ENCODE data around the gene STING1.
A peak's percentile ranks its signal among the peaks of the same experiment; 100 is the strongest.
"Not testable (repeated sequence)": the region's sequence is repeated elsewhere in the genome, so short reads cannot be mapped to it uniquely, and the experiment has no call there.

Gene STING1

GRCh38 chr5:139445325-139446170 is 37.0 kb downstream of the STING1 start:
- ATAC-seq (ENCODE audit: insufficient read depth, low read depth) (no peak), DNase-seq (no peak)
- Histone ChIP-seq H4K20me1 (ENCODE audit: insufficient read depth, low read length) (no peaks in the 10 kb centered on the region), H3K9me3 (ENCODE audit: insufficient read depth, low read length, severe bottlenecking) (no peaks in the 10 kb centered on the region), H3K27me3 (ENCODE audit: insufficient read depth, low read length, poor library complexity) (no peaks in the 10 kb centered on the region), H2AFZ (ENCODE audit: low read depth, low read length) (no peak overlapping the region), H3K4me3 (ENCODE audit: low read depth in 1 of 2, low read length in 2 of 2) (no peak overlapping the region), H3K4me1 (ENCODE audit: insufficient read depth, low read length) (peaks cover 12% of the 10 kb centered on the region), H3K27ac (ENCODE audit: low read length) (no peak overlapping the region), H3K4me2 (ENCODE audit: insufficient read depth, low read length) (no peak overlapping the region), H3K9ac (ENCODE audit: low read depth, low read length) (no peak overlapping the region), H3K36me3 (ENCODE audit: insufficient read depth, low read length) (no peaks in the 10 kb centered on the region), H3K79me2 (ENCODE audit: insufficient read depth, low read length) (no peaks in the 10 kb centered on the region)
- no peak for TF ChIP-seq EZH2 (IDR thresholded peaks at IDR 0.05; ENCODE audit: borderline replicate concordance, low read depth, low read length, severe bottlenecking)
- no peak for TF ChIP-seq CTCF (IDR thresholded peaks at IDR 0.05; ENCODE audit: borderline replicate concordance, extremely low read depth, low read length, poor library complexity, severe bottlenecking)

GRCh38 chr5:139443831-139444453 is 38.6 kb downstream of the STING1 start:
- no peak for ATAC-seq (ENCODE audit: insufficient read depth, low read depth)
- DNase-seq = no peak
- H3K9me3 ChIP-seq (ENCODE audit: insufficient read depth, low read length, severe bottlenecking) = no peaks in the 10 kb centered on the region

GRCh38 chr5:139440416-139440815 is 42.1 kb downstream of the STING1 start:
- not testable (repeated sequence) for H3K27ac ChIP-seq (ENCODE audit: low read length)

More at GRCh38 chr5:139443831-139444453, 38.6 kb downstream of the STING1 start:
- no peaks in the 10 kb centered on the region for H3K36me3 ChIP-seq (ENCODE audit: insufficient read depth, low read length)
- no peaks in the 10 kb centered on the region for H3K79me2 ChIP-seq (ENCODE audit: insufficient read depth, low read length)
- no peak overlapping the region for H3K4me2 ChIP-seq (ENCODE audit: insufficient read depth, low read length)
- H3K4me3 ChIP-seq (ENCODE audit: low read depth in 1 of 2, low read length in 2 of 2) = no peak overlapping the region
- H2AFZ ChIP-seq (ENCODE audit: low read depth, low read length) = peak overlapping the region; percentile 63
- H3K4me1 ChIP-seq (ENCODE audit: insufficient read depth, low read length) = peaks cover 20% of the 10 kb centered on the region
- TF ChIP-seq CTCF (IDR thresholded peaks at IDR 0.05; ENCODE audit: borderline replicate concordance, extremely low read depth, low read length, poor library complexity, severe bottlenecking) (no peak), EZH2 (IDR thresholded peaks at IDR 0.05; ENCODE audit: borderline replicate concordance, low read depth, low read length, severe bottlenecking) (no peak)
- no peaks in the 10 kb centered on the region for H3K27me3 ChIP-seq (ENCODE audit: insufficient read depth, low read length, poor library complexity)
- H3K27ac ChIP-seq (ENCODE audit: low read length) = peak overlapping the region; percentile 34; the same call in 1 of the 2 replicates
- H3K9ac ChIP-seq (ENCODE audit: low read depth, low read length) = no peak overlapping the region
- no peaks in the 10 kb centered on the region for H4K20me1 ChIP-seq (ENCODE audit: insufficient read depth, low read length)

More at GRCh38 chr5:139440416-139440815, 42.1 kb downstream of the STING1 start:
- H2AFZ ChIP-seq (ENCODE audit: low read depth, low read length); H3K79me2 ChIP-seq (ENCODE audit: insufficient read depth, low read length); H4K20me1 ChIP-seq (ENCODE audit: insufficient read depth, low read length); H3K9ac ChIP-seq (ENCODE audit: low read depth, low read length); H3K9me3 ChIP-seq (ENCODE audit: insufficient read depth, low read length, severe bottlenecking); H3K4me3 ChIP-seq (ENCODE audit: low read depth in 1 of 2, low read length in 2 of 2); H3K4me2 ChIP-seq (ENCODE audit: insufficient read depth, low read length); DNase-seq; ATAC-seq (ENCODE audit: insufficient read depth, low read depth); H3K36me3 ChIP-seq (ENCODE audit: insufficient read depth, low read length); H3K27me3 ChIP-seq (ENCODE audit: insufficient read depth, low read length, poor library complexity): not testable (repeated sequence)
- H3K4me1 ChIP-seq (ENCODE audit: insufficient read depth, low read length) = peaks cover 27% of the 10 kb centered on the region
